KMS-11 (cell line): ENCODE measurements around the gene STEAP3.

Experiments used
- H2AFZ ChIP-seq: fragments of 200-600 bp; sonication (generic); 2 replicates; pipeline ENCODE4 v1.6.1; 2016; ENCODE audit warnings: antibody characterized with exemption, mixed run types, low read depth
- H3K27ac ChIP-seq: fragments of 200-600 bp; sonication (generic); 2 replicates; pipeline ENCODE4 v1.6.1; 2016; ENCODE audit warnings: mild to moderate bottlenecking, mixed run types
- H3K27me3 ChIP-seq: fragments of 200-600 bp; sonication (generic); 2 replicates; pipeline ENCODE4 v1.6.1; 2017; ENCODE audit warnings: mild to moderate bottlenecking, low read depth, mixed run types, moderate library complexity; ENCODE audit not compliant: insufficient read depth
- H3K36me3 ChIP-seq: fragments of 200-600 bp; sonication (generic); 2 replicates; pipeline ENCODE4 v1.6.1; 2017; ENCODE audit warnings: mild to moderate bottlenecking, mixed run types; ENCODE audit not compliant: insufficient read depth
- H3K4me1 ChIP-seq: fragments of 200-600 bp; sonication (generic); 2 replicates; pipeline ENCODE4 v1.6.1; 2016; ENCODE audit warnings: mild to moderate bottlenecking, low read depth, mixed run types; ENCODE audit not compliant: poor library complexity, severe bottlenecking
- H3K4me2 ChIP-seq: fragments of 200-600 bp; sonication (generic); 2 replicates; pipeline ENCODE4 v1.7.0; 2016; ENCODE audit warnings: mild to moderate bottlenecking, mixed run types
- H3K4me3 ChIP-seq: fragments of 200-600 bp; sonication (generic); IDR thresholded peaks from 2 replicates; pipeline ENCODE4 v1.6.1; 2017; ENCODE audit warnings: low read depth, low read length, mixed read lengths; ENCODE audit not compliant: insufficient read depth
- H3K79me2 ChIP-seq: fragments of 200-600 bp; sonication (generic); 2 replicates; pipeline ENCODE4 v1.6.1; 2016; ENCODE audit warnings: low read depth, mixed run types; ENCODE audit not compliant: insufficient read depth
- H3K9ac ChIP-seq: fragments of 200-600 bp; sonication (generic); 2 replicates; pipeline ENCODE4 v1.6.1; 2016; ENCODE audit warnings: mild to moderate bottlenecking, mixed run types
- H4K20me1 ChIP-seq: fragments of 200-600 bp; sonication (generic); 2 replicates; pipeline ENCODE4 v1.6.1; 2016; ENCODE audit warnings: mild to moderate bottlenecking, mixed run types; ENCODE audit not compliant: insufficient read depth
- CTCF ChIP-seq: fragments of 200-600 bp; sonication (generic); conservative IDR thresholded peaks from 2 replicates; pipeline ENCODE4 v1.6.1; 2017; ENCODE audit warnings: low read depth, mild to moderate bottlenecking, antibody characterized with exemption, low read length, moderate library complexity, mixed read lengths

The STEAP3 gene

GRCh38 chr2:119223521-119224390 is at the start of gene STEAP3:
STEAP3 (plus strand) TSS chr2:119223834; CDS start chr2:119231013, 7,179 bp downstream.
- peak within 1 kb of the TSS; percentile 81 for H3K9ac ChIP-seq
- no peak within 1 kb of the TSS for H3K27ac ChIP-seq
- no peak for TF ChIP-seq CTCF
- no peak within 1 kb of the TSS for H3K4me3 ChIP-seq
- H3K79me2 ChIP-seq, result no peaks in the 10 kb centered on the region
- no peaks in the 10 kb centered on the region for H3K36me3 ChIP-seq
- H3K4me1 ChIP-seq, result no peaks in the 10 kb centered on the region
- peak within 1 kb of the TSS; percentile 78 for H2AFZ ChIP-seq
- H3K27me3 ChIP-seq, result no peaks in the 10 kb centered on the region
- no peaks in the 10 kb centered on the region for H4K20me1 ChIP-seq
- H3K4me2 ChIP-seq, result peak within 1 kb of the TSS; percentile 45

- no peak overlapping the region for H3K27ac ChIP-seq
- no peaks in the 10 kb centered on the region for H3K27me3 ChIP-seq
- H3K4me2 ChIP-seq, result no peak overlapping the region
- H3K79me2 ChIP-seq, result no peaks in the 10 kb centered on the region
- TF ChIP-seq CTCF, result peak; percentile 78
- H3K36me3 ChIP-seq, result no peaks in the 10 kb centered on the region
- H3K4me3 ChIP-seq, result no peak overlapping the region
- H3K9ac ChIP-seq, result no peak overlapping the region
- no peak overlapping the region for H2AFZ ChIP-seq
- no peaks in the 10 kb centered on the region for H3K4me1 ChIP-seq
- no peaks in the 10 kb centered on the region for H4K20me1 ChIP-seq
Measured at GRCh38 chr2:119174216-119174992, 49.2 kb upstream of the STEAP3 start.

DNA sequence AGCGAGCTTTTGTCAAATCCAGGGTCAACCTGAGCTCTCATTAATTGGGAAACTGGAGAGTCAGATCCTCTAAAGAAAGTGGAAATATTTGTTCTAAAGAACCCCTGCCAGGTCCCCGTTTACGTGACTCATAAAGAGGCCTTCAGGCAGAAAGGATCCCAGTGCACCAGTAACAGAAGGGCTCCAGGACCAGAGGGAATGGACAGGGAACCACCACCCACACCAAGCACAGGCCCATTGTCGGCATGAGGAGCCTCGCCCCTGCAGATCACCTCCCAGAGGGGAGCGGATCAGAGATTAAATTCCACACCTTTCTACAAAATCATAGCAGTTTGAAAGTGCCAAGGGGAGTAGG is 48.7 kb upstream of the STEAP3 start:
- H3K27ac ChIP-seq, result no peak overlapping the region
- no peaks in the 10 kb centered on the region for H3K27me3 ChIP-seq
- H3K79me2 ChIP-seq, result no peaks in the 10 kb centered on the region
- no peak overlapping the region for H2AFZ ChIP-seq
- TF ChIP-seq CTCF, result no peak
- no peak overlapping the region for H3K9ac ChIP-seq
- no peaks in the 10 kb centered on the region for H3K4me1 ChIP-seq
- H3K36me3 ChIP-seq, result no peaks in the 10 kb centered on the region
- no peak overlapping the region for H3K4me3 ChIP-seq
- no peak overlapping the region for H3K4me2 ChIP-seq
- no peaks in the 10 kb centered on the region for H4K20me1 ChIP-seq

DNA sequence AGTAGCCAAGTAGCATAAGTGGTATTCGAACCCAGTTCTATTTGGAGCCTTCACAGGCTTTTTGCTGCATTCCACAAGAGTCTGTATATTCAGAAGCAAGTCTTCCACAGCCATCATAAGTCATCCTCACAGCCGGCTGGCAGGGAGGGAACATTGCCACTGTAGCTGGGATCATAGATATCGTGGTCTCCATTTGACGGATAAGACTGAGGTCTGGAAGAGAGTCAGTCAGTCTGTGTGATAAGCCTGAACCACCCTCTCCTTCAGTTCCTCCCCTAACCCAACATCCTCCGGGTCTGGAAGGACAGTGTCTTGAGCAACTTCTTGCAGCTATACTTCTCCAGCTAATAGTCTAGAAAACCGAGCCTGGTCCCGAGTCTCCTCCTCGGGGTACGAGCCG is 48.1 kb upstream of the STEAP3 start:
- no peak overlapping the region for H3K4me3 ChIP-seq
- no peaks in the 10 kb centered on the region for H4K20me1 ChIP-seq
- no peak overlapping the region for H3K27ac ChIP-seq
- H3K4me1 ChIP-seq, result no peaks in the 10 kb centered on the region
- H3K4me2 ChIP-seq, result no peak overlapping the region
- H2AFZ ChIP-seq, result no peak overlapping the region
- H3K9ac ChIP-seq, result no peak overlapping the region
- H3K27me3 ChIP-seq, result no peaks in the 10 kb centered on the region
- H3K36me3 ChIP-seq, result no peaks in the 10 kb centered on the region
- no peaks in the 10 kb centered on the region for H3K79me2 ChIP-seq
- no peak for TF ChIP-seq CTCF
